ENCODE results near the gene SLC6A19. TPM values are rescaled to one million over a fixed set of nuclear protein-coding genes. Genes with fewer than 3 reads are reported as not detected.
"Not testable (repeated sequence)": the region's sequence is repeated elsewhere in the genome, so short reads cannot be mapped to it uniquely, and the experiment has no call there.

Gene SLC6A19
- total RNA-seq, 2 donors from 2014 or later, result not detected

DNA sequence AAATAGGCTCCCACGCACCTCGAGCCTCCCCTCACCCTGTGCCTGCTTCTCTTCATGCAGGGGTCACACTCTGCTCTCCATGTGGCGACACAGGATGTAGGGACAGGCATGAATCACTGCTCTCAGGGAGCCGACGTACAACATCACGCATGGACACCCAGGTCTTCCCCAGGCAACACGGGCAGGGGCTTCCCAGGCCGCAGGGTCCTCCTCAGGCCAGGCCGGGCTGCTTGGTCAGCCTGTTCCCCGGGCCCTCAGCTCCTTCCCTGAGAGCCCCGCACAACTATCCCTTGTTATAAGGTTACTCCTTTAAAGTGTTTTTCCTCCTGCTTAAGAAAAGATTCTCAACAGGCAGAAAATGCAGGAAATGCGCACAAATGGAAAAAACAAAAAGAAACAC is 24.8 kb downstream of the SLC6A19 start:
- intact Hi-C loops (cut with DNase I), result no loop called here
- no peak for DNase-seq
- ATAC-seq, result no peak

DNA sequence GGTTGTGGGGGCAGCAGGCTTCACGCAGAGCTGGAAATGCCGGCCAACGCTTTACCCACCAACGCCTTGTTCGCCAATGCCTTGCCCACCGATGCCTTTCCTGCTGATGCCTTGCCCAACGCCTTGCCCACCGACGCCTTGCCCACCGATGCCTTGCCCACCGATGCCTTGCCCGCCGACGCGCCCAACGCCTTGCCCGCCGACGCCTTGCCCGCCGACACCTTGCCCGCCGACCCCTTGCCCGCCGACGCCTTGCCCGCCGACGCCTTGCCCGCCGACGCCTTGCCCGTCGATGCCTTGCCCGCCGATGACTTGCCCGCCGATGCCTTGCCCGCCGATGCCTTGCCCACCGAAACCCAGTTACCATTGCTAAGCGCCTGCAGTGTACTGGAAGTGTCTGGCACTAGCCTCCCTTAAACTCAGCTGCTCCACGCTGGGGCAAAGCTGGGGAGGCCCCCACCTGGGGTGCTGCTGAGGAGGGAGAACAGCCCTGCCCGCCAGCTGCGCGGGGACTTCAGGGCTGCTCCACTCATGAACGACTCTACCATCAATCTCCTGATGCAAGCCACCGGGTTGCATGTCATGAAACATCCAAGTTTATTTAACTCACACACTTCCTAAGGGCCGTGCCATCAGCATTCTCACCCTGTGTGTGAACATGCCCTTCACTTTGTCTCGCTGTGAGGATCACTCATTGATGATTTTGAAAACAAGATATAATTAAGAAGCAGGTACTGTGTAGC is 25.6 kb downstream of the SLC6A19 start:
- DNase-seq, result no peak
- intact Hi-C loops (cut with DNase I), result no loop called here
- no peak for ATAC-seq

DNA sequence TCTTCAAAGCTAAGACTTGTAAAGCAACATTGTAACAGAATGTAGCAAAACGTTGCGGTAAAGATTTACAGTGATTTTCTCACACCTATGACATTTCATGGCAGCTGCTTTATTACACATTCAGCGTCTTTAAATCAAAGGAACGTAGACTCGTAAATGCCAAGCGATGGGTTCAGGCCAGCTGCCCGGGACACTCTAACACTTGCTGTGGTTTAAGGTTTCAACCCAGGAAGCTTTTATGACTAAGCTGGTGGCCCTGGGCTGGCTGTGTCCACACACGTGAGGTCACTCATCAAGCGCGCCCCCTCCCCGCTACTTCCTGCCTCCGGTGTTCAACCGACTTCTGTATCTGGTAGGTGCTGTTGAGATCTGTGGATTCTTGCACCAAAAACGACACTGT is 26.3 kb downstream of the SLC6A19 start:
- ATAC-seq, result no peak
- intact Hi-C loops (cut with DNase I), result no loop called here
- no peak for DNase-seq

DNA sequence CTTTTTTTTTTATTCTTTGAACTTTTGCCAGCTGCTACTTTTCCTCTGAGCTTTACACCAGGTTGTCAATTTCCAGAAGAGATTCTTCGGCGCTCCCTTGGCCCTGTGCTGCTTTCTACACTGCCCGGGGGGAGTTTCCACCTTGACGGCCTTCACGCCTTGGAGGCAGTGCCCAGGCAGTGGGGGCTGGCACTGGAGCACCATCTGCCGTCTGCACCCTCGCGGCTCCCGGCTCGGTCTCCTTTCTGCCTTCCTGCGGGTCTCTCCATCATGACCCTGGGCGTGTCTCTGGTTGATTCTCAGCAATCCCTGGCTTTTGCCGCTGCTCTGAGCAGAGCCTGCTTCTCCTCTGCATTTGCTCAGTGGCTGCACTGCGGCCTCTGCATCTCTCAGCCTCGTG is 26.7 kb downstream of the SLC6A19 start:
- DNase-seq (no peak), ATAC-seq (no peak)
- intact Hi-C loops (cut with DNase I), result no loop called here

DNA sequence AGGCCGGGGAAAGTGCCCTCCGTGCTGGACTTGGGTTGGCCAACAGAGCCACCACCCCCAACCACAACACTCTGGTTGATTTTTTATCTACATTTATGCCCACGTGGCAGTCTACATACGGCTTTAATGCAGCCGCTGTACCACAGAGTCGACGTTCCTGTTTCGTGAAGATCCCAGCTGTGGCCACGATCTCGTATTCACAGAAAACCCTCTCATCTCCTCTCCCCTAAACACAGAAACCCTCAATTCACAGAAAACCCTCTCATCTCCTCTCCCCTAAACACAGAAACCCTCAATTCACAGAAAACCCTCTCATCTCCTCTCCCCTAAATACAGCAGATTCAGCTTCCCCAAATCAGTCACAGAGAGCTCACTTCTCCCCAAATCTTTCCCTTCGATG is 27.6 kb downstream of the SLC6A19 start:
- intact Hi-C loops (cut with DNase I); ATAC-seq; DNase-seq: not testable (repeated sequence)

DNA sequence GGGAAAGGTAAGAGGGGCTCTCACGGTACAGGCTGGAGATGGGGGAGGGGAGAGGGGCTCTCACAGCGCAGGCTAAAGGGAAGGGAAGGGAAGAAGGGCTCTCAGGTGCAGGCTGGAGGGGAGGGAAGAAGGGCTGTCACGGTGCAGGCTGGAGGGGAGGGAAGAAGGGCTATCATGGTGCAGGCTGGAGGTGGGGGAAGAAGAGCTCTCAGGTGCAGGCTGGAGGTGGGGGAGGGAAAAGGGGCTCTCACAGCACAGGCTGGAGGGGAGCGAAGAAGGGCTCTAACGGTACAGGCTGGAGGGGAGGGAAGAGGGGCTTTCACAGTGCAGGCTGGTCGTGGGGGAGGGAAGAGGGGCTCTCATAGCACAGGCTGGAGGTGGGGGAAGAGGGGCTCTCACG is 28.4 kb downstream of the SLC6A19 start:
- intact Hi-C loops (cut with DNase I), result no loop called here
- ATAC-seq, result no peak
- no peak for DNase-seq

DNA sequence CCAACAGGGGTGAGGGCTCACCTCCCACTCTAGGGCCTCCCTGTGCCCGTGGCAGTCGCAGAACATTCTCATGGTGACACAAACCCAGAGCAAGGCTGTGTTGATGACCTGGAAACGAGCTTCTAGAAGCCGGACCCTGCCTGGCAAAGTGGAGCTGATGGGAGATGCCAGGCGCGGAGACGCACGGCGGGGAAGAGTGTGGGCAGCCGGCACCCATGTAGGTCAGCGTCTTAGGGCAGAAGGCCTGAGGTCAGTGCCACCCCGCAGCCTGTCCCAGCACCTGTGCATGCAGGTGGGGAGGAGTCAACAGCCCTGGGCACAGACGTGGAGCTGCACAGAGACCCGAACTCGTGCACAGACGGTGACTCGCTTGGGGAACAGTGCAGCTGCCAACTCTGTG is 29.2 kb downstream of the SLC6A19 start:
- ATAC-seq (no peak), DNase-seq (no peak)
- intact Hi-C loops (cut with DNase I), result no loop called here

DNA sequence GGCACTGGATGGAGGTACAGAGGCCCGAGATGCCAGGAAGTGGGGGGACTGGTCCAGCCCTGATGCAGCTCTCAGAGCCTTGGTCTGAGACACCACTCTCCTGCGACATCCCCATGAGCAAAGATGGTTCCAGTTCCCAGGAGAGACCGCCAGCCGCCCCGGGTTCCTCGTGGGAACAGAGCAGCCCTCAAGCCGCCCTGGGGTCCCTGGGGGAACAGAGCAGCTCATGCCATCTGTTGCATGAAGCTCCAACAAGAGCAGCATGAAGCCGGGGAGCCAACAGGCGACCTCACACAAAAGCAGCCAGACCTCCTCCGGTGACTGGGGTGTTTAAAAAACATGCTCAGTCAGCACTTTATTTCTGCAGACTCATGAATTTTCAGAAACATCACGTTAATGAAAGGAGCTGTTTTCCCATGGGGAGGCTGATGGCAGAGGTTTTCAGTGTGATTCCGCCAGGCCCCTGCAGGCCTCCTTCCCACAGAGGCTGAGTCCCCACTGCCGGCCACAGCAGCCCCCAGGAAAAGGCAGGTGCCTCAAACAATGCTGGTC is 30.0 kb downstream of the SLC6A19 start:
- ATAC-seq (no peak), DNase-seq (no peak)
- intact Hi-C loops (cut with DNase I), result no loop called here

DNA sequence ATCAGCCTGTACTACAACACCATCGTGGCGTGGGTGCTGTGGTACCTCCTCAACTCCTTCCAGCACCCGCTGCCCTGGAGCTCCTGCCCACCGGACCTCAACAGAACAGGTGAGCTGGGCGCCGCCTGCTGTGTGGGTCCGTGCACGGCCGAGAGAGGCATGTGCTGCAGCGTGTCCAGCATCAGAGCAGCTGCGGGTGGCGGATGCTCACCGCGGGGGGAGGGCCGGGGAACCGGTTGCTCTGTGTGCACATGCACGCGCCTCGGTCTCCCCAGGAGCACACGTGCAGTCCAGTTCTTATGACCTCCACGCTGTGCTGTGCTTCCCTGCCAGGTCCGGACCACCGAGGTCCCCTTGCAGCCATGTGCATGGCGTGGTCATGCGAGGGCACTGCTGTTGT is 31.4 kb downstream of the SLC6A19 start:
- intact Hi-C loops (cut with DNase I), result no loop called here
- DNase-seq, result no peak
- no peak for ATAC-seq

DNA sequence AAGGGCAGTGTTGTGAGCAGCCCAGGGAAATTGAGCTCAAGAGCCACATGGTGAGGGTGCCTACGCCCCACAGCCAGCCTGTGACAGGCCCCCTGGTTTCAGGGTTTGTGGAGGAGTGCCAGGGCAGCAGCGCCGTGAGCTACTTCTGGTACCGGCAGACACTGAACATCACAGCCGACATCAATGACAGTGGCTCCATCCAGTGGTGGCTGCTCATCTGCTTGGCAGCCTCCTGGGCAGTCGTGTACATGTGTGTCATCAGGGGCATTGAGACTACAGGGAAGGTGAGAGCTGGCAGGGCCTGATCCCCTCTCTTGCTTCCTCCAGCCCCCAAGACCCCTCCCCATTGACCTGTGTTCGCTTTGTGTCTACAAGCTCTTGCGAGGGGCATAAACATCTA is 34.0 kb downstream of the SLC6A19 start:
- ATAC-seq (no peak), DNase-seq (no peak)
- intact Hi-C loops (cut with DNase I), result no loop called here

DNA sequence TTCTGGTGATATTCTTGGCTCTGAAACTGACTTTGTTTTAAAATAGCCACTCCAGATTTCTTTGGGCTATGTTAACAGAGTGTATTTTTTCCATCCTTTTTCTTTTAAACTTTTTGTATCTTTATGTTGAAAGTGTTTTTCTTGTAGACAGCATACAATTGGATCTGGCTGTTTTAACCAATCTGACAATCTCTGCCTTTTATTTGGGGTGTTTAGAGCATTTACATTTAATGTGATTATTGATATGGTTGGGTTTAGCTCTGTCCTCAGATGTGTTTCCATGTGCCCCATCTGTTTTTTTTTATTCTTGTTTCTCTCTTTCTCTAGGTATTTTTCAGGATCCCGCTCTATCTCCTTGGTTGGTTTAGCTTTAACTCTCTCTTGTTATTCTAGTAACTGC is 34.4 kb downstream of the SLC6A19 start:
- intact Hi-C loops (cut with DNase I), result no loop called here
- no peak for DNase-seq

DNA sequence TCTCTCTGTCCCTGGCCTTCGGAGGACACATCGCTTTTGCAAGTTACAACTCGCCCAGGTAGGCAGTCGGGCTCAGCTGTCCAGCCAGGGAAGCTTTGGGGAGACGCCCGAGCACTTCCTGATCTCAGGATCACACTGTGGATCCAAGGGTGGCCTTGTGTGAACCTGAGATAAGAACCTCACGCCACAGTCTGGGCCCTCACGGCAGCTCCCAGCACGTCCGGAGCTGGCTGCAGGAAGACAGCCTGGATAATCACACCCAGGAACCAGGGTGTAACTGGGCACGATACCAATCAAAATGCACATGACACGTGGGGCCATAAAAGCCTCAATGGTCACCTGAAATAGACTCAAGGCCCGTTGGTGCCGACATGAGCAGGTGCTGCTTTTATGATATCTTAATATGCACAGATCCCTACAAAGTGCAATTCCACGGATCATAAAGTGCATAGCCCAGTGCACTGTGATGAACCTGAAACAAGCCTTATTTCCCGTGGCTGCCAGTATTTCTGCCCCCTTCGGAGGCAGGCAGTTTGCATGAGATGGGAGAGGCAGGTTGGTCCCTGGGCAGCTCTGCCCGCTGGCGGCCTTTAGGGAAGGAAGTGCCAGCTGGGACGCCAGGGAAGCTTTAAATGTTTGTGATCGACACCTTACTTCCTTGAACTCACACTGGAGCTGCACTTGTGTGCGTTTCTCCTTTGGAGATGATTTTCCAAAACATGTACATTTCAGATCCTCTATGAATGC is 38.3 kb downstream of the SLC6A19 start:
- ATAC-seq (no peak), DNase-seq (no peak)
- intact Hi-C loops (cut with DNase I), result no loop called here

More for the DNA sequence above, 34.4 kb downstream of the SLC6A19 start:
- ATAC-seq, result no peak

DNA sequence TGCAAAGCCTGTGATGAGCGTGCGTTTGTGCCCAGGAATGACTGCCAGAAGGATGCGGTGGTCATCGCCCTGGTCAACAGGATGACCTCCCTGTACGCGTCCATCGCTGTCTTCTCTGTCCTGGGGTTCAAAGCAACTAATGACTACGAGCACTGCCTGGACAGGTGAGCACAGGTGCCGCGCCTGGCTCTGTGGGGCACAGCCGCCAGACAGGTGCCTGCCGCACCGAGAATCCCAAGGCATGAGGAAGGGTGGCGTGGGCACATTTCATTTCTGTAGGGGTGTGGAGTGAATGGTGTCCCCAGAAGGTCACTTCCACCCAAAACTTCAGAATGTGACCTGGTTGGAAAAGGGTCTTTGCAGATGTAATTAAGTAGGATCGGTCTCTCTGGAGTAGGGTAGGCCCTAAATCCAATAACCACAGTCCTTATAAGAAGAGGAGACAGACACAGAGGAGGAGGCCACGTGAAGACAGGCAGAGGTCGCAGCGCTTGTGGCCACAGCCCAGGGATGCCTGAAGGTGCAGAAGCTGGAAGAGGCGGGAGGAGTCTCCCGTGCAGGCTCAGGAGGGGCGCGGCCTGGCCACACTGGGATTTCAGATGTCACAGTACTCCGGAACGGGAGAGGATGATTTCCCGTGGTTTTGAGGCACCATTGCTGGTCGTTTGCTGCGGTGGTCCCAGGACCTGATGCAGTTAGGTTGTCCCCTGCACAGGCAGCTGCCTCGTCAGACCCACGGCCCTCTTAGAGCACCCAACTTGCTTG is 39.3 kb downstream of the SLC6A19 start:
- intact Hi-C loops (cut with DNase I), result no loop called here
- DNase-seq (no peak), ATAC-seq (no peak)

DNA sequence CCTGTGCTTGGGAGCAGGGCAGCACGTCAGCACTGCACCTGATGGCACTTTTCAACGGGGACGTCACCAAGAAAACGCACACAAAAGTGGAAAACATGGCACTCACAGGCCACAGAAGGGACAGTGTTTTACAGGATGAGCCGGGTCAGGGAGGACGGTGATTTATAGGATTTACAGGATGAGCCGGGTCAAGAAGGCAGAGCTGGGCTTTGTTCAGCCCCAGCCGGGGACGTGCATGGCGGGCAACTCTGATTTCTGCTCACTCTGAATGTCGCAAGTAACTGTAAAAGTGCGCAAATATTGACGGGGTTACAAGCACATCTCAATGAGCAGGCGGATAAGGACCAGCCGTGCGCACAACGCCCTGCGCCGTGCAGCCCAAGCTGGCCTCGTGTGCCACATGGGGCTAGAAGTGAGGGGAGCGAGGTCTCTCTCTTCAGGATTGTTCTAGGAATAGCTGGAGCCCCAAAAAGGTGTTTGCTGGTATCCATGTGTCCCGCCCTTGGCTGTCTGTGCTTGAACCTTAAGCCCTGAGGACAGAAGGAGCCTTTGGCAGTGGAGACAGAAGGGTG is 40.2 kb downstream of the SLC6A19 start:
- intact Hi-C loops (cut with DNase I), result no loop called here
- DNase-seq (no peak), ATAC-seq (no peak)

DNA sequence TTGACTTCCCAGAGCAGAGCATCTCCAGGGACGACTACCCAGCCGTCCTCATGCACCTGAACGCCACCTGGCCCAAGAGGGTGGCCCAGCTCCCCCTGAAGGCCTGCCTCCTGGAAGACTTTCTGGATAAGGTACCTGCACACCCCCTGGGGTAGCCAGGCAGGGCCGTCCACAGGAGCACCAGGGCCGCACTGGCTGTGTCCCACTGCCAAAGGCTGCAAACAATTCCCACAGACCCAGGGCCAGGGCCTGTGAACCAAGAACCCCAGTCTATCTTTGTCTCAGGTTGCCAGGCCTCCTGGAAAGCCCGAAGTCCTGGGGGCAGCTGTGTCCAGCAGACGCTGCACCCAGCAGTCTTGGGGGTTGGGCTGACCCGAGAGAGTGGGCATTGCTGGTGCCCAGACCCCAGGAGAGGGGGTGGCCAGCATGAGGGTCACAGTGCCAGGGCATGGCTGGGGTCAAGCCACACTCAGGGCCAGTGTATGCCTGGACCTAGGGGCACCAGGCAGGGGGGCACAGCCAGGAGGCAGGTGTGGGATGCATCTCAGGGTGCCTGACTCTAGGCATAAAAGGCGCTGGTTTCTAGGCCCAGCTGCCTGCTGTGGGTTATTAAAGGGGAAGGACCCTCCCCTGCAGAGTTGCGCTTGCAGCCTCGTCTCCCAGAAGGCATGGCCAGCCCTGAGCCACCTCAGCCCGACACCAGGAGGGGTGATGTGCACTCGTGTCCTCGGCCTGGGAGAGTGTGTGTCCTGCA is 41.5 kb downstream of the SLC6A19 start:
- no peak for ATAC-seq
- intact Hi-C loops (cut with DNase I), result no loop called here
- DNase-seq, result no peak

DNA sequence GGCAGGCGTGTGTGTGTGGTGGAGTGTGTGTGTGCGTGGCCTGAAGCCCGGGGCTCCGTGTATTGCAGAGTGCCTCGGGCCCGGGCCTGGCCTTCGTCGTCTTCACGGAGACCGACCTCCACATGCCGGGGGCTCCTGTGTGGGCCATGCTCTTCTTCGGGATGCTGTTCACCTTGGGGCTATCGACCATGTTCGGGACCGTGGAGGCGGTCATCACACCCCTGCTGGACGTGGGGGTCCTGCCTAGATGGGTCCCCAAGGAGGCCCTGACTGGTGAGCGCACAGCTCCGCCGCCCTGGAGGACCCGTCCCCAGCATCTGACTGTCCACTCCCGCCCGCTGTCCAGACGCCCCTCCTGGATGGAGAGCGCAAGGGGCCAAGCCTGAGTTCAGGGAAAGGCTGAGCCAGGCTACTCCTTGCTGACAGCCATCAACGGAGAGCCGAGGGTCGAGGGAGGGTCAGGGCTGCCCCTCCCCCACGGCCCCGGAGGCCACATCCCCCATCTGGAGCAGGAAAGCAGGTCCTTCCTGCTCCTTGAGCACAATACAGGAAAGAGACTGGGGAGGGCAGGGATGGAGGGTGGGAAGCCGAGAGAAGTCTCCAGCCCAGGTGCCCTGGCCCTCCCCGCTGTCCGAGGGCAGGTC is 42.2 kb downstream of the SLC6A19 start:
- intact Hi-C loops (cut with DNase I), result no loop called here
- no peak for ATAC-seq
- DNase-seq, result no peak

DNA sequence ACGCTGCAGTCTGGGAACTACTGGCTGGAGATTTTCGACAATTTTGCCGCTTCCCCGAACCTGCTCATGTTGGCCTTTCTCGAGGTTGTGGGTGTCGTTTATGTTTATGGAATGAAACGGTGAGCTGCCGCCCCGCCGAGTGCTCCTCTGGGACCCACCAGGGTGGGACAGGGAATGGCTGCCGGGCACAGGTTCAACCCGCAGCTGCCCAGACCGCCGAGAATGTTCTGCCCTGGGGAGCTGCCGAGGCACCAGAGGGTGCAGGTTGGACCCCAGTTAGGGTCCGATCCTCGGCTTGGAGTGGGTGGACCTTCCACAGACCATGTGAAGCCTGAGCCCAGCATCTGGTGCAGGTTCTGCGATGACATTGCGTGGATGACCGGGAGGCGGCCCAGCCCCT is 42.9 kb downstream of the SLC6A19 start:
- intact Hi-C loops (cut with DNase I), result no loop called here
- DNase-seq, result no peak
- ATAC-seq, result no peak

DNA sequence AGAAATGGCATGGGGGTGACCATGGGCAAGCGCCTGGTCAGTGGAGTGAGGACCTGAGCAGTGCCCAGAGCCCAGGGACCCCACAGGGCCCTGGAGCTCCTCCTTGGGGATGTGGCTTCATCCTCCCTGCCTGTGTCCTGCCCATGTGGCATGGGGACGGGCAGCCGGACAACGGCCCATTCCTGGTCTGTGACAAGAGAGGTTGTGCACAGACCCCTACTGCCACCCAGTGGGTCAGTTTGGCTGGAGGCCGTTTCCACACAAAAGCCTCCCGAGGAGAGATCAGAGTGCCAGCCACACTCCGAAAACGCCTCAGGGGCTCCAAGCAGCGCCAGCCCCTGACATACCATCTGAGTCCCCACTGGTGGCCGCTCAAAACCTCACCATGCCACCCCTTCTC is 43.6 kb downstream of the SLC6A19 start:
- intact Hi-C loops (cut with DNase I), result no loop called here
- no peak for ATAC-seq
- DNase-seq, result no peak
